HG03025 (cell line): Measurements from ENCODE around the gene TENT4B.

ENCODE experiments used
- ATAC-seq: cut with Tn5 transposase; IDR thresholded peaks from one replicate; pipeline ENCODE4 v1.9.1; 2021; ENCODE audit warnings: mild to moderate bottlenecking, moderate library complexity; ENCODE audit not compliant: unreplicated experiment, low FRiP score

Gene TENT4B

DNA sequence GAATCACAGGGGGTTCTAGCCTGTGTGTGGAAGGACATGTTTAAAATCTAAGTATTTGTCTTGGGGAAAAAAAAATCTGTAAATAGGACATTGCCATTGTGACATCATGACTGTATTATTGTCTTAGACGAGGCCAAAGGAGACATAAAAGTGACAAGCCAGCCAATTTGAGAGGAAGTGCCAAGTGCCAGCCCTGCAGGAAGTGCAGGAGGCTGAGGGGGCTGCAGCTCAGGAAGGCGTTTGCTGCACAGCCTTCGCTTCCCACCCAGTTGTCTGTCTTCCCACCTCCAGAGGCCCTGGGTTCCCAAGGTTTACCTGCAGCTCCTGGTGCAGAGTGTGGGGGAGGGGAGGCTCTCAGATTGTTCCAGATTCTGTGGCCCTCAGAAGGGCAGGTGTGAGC is 114.5 kb downstream of the TENT4B start:
- no peak for ATAC-seq

DNA sequence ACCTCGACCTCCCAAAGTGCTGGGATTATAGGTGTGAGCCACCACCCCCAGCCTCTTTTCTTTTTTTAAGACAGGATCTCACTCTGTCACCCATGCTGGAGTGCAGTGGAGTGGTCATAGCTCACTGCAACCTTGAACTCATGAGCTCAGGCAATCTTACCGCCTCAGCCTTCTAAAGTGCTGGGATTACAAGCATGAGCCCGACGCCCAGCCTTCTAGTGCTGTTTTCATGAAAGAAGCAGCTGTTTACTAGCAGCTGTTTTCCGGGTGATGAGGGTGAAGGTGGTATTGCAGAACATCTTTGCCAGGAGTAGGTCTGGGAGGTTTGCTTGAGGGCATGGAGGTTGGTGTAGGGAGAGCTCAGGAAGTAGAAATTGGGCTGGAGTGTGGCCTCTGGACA is 115.2 kb downstream of the TENT4B start:
- no peak for ATAC-seq

DNA sequence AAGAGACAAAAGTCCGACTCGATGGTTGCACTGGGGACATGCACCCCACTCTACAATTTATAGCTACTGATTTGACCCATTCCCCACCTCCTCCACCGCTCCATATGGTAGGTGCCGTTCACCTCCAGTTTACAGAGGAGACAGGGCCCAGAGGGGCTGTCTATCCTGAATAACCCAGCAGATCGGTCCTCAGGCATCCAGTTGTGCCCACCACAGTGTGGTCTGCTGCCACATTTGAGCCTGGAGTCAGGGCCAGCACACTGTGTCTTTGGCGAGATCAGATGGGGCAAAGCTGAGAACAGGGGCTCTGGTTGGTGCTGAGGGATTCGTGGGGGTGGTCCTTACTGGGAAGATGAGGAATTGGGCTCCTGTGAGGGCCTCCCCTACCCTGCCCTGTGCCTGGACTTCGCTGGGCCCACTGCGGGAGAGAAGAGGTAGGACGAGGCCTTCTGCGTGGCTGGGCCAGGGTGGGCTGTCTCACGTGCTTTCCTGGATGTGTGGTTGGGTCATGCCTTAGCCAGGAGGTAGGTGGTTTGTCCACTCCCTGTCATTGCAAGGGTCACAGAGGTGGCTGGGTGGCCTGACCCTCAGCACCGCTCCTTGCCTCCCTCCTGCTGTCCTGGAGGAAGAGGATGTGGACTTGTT is 116.1 kb downstream of the TENT4B start:
- ATAC-seq, result no peak

DNA sequence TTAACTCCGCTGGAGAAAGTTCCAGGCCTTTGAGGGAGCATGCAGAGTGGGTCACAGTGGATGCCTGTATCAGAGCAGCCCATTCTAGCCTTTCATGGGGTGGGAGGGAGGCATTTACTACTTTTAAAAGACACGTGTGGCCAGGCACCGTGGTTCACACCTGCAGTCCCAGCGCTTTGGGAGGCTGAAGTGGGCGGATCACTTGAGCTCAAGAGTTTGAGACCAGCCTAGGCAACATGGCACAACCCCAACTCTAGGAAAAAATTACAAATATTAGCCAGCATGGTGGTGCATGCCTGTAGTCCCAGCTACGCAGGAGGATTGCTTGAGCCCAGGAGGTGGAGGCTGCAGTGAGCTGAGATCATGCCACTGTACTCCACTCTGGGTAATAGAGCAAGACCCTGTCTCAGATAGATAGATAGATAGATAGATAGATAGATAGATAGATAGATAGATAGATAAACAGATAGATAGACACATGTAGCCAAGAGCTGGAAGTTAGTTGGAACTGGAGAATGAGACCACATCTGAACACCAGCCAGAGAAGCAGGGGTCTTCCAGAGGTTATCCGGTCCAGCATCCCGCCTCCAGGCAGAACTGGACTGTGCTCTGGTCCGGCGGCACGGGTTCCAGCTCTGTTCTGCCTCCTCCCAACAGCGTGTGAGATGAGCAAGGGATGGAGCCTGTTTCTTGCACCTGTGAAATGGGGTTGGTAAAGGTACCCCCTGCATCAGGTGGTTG is 116.8 kb downstream of the TENT4B start:
- ATAC-seq, result no peak

DNA sequence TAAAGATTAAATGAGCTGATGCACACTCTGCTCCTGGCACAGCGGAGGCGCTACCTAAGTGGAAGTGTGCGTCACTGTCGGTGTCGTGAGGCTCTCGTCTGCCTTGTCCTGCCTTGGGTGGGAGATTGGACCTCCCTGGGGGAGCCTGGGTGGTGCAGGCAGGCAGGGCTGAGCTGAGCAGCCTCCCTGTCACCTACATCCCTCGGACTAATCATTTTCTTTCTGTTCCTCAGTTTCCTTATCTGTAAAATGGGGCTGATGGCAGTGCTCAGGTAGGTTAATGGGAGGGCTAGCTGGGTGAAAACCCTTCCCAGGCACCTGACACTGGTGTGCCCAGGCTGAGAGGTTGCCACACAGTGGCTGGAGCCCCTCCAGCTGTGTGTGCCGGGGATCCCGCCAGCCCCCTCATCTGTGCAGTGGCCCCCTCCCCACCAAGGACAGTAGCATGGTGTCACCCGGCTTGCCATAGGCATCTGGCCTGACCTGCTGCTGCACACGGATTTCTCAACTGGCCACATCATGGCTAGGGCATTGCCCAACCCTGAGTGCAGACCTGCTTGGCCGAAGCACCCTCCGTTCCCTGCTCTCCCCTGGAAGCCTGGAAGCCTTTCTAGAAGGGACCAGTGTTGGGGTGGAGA is 117.5 kb downstream of the TENT4B start:
- no peak for ATAC-seq

DNA sequence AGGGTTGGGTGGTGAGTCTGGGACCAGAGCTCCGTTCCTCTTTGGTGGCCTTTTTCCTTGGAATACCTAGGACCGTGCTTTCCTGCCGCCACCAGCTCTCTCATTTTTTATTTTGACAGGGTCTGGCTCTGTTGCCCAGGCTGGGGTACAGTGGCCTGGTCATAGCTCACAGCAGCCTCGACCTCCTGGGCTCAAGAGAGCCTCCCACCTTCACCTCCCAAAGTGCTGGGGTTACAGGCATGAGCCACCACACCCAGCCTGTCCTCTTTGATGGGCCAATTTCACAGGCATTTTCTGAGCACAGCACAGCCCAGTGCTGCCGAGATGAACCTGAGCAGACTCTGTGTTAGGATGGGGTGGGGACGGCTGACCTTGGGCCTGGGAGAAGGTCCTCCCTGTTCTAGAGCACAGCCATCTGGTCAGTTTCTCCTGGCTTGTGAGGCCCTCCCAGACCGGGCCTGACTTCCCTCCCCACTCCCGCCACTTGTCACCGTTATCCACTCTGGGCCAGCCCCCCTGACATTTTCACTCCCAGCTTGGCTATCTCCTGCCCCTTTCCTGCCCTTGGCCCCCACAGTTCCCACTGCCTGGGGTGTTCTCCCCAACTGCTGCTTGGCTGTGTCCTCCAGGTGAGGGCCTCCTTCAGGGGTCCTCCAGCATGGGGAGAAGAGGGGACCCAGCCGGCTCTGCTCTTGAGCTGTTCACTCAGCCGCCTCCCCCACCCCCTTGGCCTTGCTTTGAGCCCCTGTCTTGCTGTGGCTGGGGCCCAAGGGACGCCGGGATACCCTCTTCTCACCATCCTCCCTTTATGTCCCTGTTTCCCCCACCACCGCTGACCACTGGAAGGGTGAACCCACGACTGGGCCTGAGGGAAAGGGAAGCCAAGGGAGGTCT is 118.3 kb downstream of the TENT4B start:
- no peak for ATAC-seq

DNA sequence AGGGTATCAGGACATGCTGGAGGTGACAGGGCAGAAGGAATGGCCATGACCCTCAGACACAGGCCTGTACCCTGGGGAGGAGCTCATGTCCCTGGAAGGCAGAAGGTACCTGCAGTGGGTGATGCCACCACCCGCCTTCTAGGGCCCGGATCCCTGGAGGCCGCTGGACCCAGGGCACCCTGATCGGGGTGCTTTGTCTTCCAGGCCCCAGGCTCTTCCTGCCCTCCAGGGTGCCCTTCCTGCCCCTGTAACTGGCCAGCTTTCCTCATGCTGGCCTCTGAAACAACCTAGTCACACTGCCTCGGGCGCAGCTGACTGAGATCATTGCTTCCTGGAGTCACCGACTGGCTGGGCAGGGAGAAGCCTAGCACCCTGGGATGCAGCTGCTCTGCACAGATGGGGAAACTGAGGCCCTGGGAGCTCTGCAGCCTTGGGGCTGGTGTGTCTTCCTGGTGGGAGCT is 119.0 kb downstream of the TENT4B start:
- no peak for ATAC-seq

DNA sequence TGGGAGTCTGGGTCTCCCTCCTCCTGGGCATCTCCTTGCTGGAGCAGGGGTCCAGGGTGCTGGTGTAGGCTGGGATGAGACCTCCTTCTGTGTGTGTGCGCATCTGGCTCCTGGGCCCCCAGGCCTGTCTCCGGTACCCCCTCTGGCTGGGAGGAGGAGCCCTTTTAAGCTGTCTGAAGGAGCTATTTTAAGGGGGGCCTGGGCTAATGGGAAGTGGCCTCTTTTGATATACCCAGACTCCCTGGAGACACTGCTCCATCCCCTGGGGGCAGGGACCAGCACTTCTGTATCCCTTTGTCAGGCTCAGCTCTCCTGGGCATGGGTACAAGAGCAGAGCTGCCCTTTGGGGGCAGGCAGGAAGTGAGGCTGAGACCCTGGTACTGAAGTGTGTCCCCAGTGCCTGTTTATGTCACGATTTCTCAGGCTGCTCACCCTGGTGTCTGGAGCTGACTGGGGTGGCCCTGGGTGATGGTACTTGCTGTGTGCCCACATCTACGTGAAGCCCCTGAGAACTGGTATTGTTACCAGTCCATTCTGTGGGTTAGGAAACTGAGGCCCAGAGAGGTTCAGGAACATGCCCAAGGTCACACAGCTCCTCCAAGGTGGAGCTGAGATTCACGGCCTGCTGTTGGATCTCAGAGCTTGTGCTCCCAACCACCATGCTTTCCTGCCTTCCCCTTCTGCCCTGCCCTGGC is 119.7 kb downstream of the TENT4B start:
- ATAC-seq, result no peak

DNA sequence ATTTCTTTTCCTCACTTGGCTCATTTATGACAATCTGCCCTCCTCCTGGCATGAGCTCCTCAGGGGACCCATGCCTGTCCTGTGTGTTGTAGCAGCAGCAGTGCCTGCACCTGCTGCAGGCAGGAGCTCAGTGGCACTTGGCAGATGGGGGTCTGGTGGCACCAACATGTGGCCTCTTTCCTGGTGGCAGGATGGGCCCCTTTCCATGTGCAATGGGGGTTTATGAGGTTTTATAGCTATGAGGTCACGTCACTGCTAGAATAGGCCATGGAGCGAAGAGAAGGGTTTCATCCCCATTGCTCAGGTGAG is 120.2 kb downstream of the TENT4B start:
- ATAC-seq, result no peak

DNA sequence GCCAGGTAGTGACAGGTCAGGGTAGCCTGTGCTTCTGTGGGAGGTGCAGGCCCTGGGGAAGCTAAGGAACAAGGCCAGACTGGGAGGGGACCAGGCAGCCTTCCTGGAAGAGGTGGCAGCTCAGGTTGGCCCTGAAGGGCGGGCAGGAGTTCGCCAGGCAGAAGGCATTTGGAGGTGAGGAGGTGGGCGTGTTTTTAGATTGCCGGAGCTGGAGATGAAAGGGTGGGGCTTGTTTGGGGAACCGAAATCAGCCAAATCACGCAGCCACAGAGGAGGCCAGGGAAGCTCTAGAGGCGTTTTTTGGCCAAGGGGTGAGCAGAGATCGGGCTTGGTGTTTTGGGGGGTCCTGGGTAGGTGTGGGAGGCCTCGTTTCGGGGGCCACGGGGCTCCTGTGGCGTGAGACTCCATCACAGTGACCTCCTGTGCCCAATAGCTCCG is 120.8 kb downstream of the TENT4B start:
- ATAC-seq, result peak; percentile 59

DNA sequence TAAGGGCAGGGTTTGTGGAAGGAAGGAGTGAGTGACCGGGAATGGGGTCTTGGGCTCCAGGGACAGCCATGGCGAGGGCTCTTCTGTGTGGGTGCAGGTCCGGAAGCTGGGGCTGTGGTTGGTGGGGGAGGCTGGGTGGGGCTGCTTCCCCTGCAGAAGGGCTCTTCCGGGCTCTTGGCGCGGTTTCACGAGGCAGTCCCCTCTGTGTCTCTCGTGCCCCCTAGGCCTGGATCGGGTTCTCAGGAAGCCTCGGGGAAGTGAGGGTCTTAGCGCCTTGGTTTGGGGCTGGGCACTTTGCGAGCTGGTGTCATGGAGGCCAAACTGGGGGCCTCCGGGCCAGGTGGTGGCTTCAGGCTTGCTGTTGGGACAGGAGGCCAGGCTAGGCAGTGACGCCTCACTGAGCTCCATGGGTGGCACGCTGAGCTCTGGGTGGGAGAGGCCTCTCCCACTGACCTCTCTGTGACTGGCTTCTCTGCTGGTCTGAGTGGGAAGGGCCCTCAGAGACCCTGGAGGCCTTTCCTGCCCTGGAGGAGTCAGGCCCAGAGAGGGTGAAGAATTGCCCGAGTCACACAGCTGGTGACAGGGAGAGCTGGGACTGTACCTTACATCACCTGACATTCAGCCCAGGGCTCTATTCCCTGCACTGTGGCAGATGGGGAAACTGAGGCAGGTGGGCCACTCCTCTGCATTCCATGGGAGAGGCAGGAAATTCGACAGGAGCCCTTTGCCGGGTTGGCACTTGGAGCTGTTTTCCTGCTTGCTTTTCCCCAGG is 121.4 kb downstream of the TENT4B start:
- peak; percentile 28 for ATAC-seq

DNA sequence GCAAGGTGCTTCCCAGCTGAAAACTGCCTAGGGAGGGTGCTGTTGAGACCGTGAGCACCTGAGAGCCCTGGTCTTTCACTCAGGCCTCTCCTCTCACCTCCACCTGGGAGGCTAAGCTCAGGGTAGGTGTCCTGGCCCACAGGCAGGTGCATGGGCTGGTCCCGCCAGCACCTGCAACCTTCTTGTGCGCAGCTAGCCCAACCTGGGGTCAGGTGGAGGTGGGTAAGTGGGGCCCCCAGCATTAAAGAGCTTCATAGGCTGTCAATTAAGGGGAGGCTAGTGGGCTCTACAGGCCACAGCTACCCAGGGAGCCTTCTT is 122.0 kb downstream of the TENT4B start:
- ATAC-seq, result no peak

DNA sequence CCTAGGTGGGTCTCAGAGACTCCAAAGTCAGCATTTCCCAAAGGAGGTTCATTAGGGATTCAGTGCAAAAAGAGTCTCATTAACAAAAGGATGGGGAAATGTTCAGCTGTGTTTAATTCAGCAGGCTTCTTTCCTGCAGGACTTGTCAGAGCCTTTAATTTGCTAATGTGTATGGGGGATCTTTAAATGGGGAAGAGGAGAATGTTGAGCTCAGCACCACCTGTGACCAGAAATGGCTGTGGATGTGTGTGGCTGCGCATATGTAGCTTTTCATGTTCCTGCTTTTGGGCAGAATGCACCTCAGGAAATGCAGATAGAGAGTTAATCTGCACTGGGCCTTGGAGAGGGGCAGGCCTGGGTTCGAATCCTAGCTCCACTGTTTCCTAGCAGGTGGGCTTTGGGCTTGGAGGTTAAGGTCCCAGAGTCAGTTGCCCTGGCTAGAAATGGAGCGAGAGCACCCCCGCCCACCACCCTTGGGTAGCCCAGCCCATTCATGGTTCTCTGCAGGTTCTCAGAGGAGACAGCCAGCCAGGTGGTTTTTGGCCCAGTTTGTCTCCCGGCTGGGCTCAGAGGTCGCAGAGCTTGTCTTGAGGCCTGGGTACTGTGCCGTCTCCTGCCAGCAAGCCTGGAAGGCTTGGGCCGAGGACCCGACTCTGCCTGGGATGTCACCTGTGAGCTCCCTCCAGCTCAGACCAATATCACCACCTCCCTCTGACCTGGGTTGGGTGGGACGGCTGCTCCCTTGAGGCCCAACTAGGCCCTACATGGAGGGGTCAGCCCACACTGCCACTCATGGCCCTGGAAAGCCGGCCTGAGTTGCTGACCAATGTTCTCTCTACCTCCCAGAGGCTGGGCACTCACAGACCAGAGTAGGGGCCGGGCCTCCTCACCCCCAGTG is 122.6 kb downstream of the TENT4B start:
- no peak for ATAC-seq

DNA sequence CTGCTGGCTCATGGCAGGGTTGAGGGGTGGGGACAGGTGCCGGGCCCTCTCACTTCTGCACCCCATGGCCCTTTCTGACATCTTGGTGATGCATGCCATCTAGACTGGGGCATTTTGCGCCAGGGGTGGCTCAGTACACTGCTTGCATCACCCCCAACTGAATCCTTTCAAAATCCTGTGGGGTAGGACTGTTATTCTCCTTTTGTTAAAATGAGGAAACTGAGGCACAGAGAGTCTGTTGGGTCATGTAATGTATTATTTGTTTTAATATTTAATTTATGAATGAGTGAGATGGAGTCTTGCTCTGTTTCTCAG is 123.2 kb downstream of the TENT4B start:
- no peak for ATAC-seq

DNA sequence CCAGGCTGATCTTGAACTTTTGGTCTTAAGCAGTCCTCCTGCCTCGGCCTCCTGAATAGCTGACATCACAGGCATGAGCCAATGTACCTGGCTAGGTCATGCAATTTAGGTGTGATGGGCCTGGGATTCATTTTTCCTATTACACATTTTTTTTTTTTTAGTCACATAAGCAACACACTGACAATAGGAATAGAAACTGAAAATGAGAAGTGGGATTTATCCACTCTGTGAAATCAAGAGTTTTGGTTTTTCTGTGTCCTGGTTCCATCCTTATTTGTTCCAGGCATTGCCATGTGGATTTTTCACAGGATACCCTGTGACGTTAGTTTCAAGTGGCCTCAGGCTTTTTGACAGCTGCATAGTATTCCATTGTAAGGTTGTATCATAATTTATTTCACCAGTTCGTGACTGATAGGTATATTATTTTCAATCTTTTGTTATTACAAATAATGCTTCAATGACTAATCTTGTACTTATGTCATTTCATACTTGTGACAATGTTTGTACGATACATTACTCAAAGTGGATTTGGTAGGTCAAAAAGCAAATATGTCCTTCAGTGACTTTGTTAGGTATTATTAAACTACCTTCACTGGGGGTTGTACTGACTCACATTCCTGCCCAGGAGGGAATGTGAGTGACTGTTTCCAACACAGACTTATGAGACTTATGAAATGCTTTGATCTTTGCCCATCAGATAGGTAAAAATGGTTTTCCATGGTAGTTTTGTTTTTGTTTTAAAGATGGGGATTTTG is 123.9 kb downstream of the TENT4B start:
- ATAC-seq, result no peak

DNA sequence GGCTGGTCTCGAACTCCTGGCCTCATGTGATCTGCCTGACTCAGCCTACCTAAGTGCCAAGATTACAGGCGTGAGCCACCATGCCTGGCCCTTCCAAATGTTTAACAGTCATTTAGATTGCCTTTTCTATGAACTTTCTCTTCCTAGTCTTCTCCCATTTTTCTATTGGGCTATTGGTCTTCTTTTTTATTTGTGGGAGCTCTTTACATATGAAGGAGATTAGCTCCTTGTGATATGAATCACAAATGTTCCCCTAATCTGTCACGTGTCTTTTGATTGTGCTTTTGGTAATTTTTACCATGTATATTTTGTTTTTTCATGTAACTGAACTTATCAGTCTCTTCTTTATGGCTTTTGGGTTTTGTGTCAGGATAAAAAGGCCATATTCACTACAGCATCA is 125.1 kb downstream of the TENT4B start:
- no peak for ATAC-seq

DNA sequence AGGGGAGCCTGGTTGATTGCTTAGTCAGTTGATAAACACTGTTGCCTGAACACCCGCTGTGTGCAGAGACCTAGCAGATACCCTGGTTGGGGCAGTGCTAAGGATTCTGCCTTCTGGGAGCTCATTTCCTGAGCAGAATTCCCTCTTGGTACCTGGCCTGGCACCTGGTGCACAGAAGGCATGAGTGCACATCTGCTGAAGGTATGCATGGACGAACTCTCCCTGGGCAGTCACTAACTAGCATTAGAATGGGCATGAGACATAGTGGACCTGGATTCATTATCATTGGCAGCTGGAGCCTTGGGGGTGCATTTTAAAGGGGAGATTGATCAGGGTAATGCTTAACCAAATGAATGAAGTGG is 126.4 kb downstream of the TENT4B start:
- ATAC-seq, result no peak

DNA sequence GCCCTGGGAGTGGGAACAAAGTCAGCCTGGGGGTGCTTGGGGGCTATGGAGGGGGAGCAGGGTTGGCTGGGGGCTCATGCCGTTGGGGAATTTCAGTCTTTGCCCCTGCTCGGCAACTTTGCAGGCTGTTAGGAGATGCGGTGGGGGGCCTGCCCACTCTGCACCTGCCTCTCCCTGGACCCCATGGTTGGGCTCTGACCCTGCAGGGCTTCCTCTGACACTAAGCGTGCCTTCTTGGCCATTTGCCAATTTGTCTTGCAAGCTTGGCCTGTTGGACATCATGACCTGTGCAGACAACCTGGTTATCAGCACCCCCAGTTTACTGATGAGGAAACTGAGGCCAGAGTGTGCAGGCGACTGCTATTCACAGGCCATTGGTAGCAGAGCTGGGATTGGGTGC is 127.8 kb downstream of the TENT4B start:
- no peak for ATAC-seq
